Vagina (tissue), 2 donors: Measurements from ENCODE around the gene OR5B2. TPM values are rescaled to one million over a fixed set of nuclear protein-coding genes. Genes with fewer than 3 reads are reported as not detected.

Source experiments
- DNase-seq, 2 donors: peaks; one replicate each; pipeline ENCODE4 v3.0.0-alpha.2; 2017; ENCODE audit errors: extremely low spot score in 2 of 2
- H3K27ac ChIP-seq: fragments of 200-600 bp; sonication (generic); one replicate; pipeline ENCODE4 v1.5.1; 2019
- H3K27me3 ChIP-seq: fragments of 200-600 bp; sonication (generic); one replicate; pipeline ENCODE4 v1.5.1; 2019
- H3K36me3 ChIP-seq, 2 donors: fragments of 200-600 bp; sonication (generic); one replicate each; pipeline ENCODE4 v1.5.1; 2017 to 2019
- H3K4me1 ChIP-seq: fragments of 200-600 bp; sonication (generic); one replicate; pipeline ENCODE4 v1.5.1; 2019
- H3K4me3 ChIP-seq, 2 donors: fragments of 200-600 bp; sonication (generic); 1 replicate in 1 of 2; 2 replicates in 1 of 2; pipeline ENCODE4 v1.5.1; 2016 to 2019
- H3K9me3 ChIP-seq: fragments of 200-600 bp; sonication (generic); one replicate; pipeline ENCODE4 v1.5.1; 2019
- POLR2A ChIP-seq, 2 donors: fragments of 450-650 bp; IDR thresholded peaks; one replicate each; pipeline ENCODE4 v1.6.1; 2017; ENCODE audit warnings: antibody characterized with exemption in 2 of 2, mild to moderate bottlenecking in 2 of 2, moderate library complexity in 2 of 2
- POLR2AphosphoS5 ChIP-seq, 2 donors: sonication (generic); formaldehyde crosslinking; IDR thresholded peaks; one replicate each; pipeline ENCODE4 v1.9.0; 2017; ENCODE audit warnings: antibody characterized with exemption in 2 of 2, mild to moderate bottlenecking in 2 of 2, low read depth in 1 of 2; ENCODE audit not compliant: insufficient read depth in 1 of 2
- intact Hi-C: fragments of 100-400 bp; cut with DNase I; formaldehyde crosslinking; loops from one replicate; pipeline ENCODE4 v1.15.1; 2023
- total RNA-seq: library from RNA; depleted of rRNA; stranded (reverse); fragments of >200 nt; gene quantifications from one replicate; pipeline ENCODE4 v1.2.3, GENCODE V29; 2016
- TF ChIP-seq, protein P1 (sequence below), 3 experiments: fragments of 450-650 bp in 2 of 3; fragments of 200-600 bp in 1 of 3; sonication (generic) in 1 of 3; IDR thresholded peaks; one replicate each; pipeline ENCODE4 v1.5.1; 2017 to 2019; ENCODE audit warnings: antibody characterized with exemption in 3 of 3, mild to moderate bottlenecking in 2 of 3, moderate library complexity in 2 of 3

Gene OR5B2
- total RNA-seq: not detected

DNA sequence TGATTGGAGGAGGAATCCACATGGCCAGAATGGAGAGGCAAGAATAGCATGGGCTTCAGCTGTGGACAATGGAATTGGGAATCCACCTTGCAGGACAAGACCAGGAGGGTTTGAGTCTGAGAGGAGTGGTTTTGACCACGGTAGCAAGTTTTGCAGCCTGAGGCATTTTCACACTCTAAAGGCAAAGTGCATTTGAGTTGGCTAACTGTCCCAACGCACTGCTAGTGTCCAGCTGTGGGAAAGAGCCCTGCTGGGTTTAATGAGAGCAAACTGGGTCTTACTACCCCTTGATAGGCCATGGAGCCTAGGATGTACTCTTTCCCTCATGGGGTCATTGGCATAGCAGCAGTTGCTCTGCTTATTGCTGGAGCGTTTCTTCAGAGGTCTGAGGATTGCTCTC lies at the start of gene OR5B2:
OR5B2 (minus strand) TSS at position 101 of the 400 bp plus-strand sequence. CDS start 4,860 bp downstream, outside the sequence.
- no peaks in the 10 kb centered on the region for H3K27me3 ChIP-seq
- H3K36me3 ChIP-seq: no peaks in the 10 kb centered on the region
- no peaks in the 10 kb centered on the region for H3K4me1 ChIP-seq
- no peaks in the 10 kb centered on the region for H3K9me3 ChIP-seq
- H3K4me3 ChIP-seq: no peak within 1 kb of the TSS
- H3K27ac ChIP-seq: no peak within 1 kb of the TSS
- no peak for TF ChIP-seq POLR2A (IDR thresholded peaks at IDR 0.05)
- TF ChIP-seq, protein P1, sequence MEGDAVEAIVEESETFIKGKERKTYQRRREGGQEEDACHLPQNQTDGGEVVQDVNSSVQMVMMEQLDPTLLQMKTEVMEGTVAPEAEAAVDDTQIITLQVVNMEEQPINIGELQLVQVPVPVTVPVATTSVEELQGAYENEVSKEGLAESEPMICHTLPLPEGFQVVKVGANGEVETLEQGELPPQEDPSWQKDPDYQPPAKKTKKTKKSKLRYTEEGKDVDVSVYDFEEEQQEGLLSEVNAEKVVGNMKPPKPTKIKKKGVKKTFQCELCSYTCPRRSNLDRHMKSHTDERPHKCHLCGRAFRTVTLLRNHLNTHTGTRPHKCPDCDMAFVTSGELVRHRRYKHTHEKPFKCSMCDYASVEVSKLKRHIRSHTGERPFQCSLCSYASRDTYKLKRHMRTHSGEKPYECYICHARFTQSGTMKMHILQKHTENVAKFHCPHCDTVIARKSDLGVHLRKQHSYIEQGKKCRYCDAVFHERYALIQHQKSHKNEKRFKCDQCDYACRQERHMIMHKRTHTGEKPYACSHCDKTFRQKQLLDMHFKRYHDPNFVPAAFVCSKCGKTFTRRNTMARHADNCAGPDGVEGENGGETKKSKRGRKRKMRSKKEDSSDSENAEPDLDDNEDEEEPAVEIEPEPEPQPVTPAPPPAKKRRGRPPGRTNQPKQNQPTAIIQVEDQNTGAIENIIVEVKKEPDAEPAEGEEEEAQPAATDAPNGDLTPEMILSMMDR (IDR thresholded peaks at IDR 0.05): no peak
- DNase-seq: no peak
- intact Hi-C loops: no loop called here

DNA sequence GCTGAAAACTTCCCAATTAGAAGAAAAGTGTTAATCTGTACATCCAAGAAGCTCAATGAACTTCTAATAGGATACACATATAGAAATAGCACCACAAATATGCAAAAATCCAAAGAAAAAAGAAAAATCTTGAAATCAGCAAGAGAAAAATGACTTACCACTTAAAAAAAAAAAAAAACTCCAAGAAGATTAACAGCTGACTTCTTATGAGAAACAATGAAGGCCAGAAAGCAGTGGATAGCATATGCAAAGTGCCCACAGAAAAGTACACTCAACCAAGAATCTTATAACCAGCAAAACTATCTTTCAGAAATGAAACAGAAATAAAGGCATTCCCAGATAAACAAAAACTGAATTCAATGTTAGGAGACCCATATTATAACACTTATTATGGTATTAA lies 44.0 kb upstream of the OR5B2 start:
- Histone ChIP-seq H3K9me3 (no peaks in the 10 kb centered on the region), H3K27me3 (no peaks in the 10 kb centered on the region), H3K4me3 (no peak overlapping the region), H3K27ac (no peak overlapping the region), H3K36me3 (no peaks in the 10 kb centered on the region), H3K4me1 (no peaks in the 10 kb centered on the region)
- no peak for DNase-seq
- TF ChIP-seq POLR2AphosphoS5 (IDR thresholded peaks at IDR 0.05; ENCODE audit: insufficient read depth in 1 of 2, low read depth in 1 of 2) (no peak), POLR2A (IDR thresholded peaks at IDR 0.05) (no peak)
- TF ChIP-seq, protein P1 (IDR thresholded peaks at IDR 0.05): no peak
- intact Hi-C loops: no loop called here

GRCh38 chr11:58466293-58466692 lies 38.4 kb upstream of the OR5B2 start:
- DNase-seq: no peak
- TF ChIP-seq POLR2AphosphoS5 (IDR thresholded peaks at IDR 0.05; ENCODE audit: insufficient read depth in 1 of 2, low read depth in 1 of 2) (no peak), POLR2A (IDR thresholded peaks at IDR 0.05) (no peak)
- TF ChIP-seq, protein P1 (IDR thresholded peaks at IDR 0.05): no peak
- intact Hi-C loops: no loop called here
- H3K4me1 ChIP-seq: no peaks in the 10 kb centered on the region
- no peaks in the 10 kb centered on the region for H3K9me3 ChIP-seq
- H3K27ac ChIP-seq: no peak overlapping the region
- no peak overlapping the region for H3K4me3 ChIP-seq
- H3K36me3 ChIP-seq: no peaks in the 10 kb centered on the region
- no peaks in the 10 kb centered on the region for H3K27me3 ChIP-seq

- intact Hi-C loops: no loop called here
These were observed 37.8 kb upstream of the OR5B2 start for GRCh38 chr11:58465690-58466089.

DNA sequence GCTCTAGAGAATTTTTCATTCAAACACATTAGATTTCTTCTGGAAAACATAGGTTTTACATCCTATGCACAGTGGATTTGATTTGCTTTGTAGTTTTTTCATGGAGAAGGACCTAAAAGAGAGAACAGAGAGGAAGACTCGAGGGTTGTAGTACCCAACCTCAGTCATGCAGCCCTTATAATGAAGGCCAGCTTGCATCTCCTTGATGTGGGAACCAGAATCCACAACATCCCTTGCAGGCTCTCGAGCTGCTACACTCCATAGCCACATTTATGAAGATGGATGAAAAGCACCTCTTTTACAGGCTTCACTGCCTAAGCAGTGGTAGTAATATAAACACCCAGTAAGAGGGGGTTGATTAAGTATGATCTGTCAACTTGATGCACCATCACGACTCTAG lies 23.7 kb upstream of the OR5B2 start:
- TF ChIP-seq POLR2A (IDR thresholded peaks at IDR 0.05) (no peak), POLR2AphosphoS5 (IDR thresholded peaks at IDR 0.05; ENCODE audit: insufficient read depth in 1 of 2, low read depth in 1 of 2) (no peak)
- TF ChIP-seq, protein P1 (IDR thresholded peaks at IDR 0.05): no peak
- DNase-seq: no peak
- Histone ChIP-seq H3K4me3 (no peak overlapping the region), H3K27ac (no peak overlapping the region), H3K9me3 (no peaks in the 10 kb centered on the region), H3K4me1 (no peaks in the 10 kb centered on the region), H3K36me3 (no peaks in the 10 kb centered on the region), H3K27me3 (no peaks in the 10 kb centered on the region)
- intact Hi-C loops: no loop called here

More at GRCh38 chr11:58465690-58466089, 37.8 kb upstream of the OR5B2 start:
- Histone ChIP-seq H3K27ac (no peak overlapping the region), H3K9me3 (no peaks in the 10 kb centered on the region), H3K4me1 (no peaks in the 10 kb centered on the region), H3K4me3 (no peak overlapping the region), H3K36me3 (no peaks in the 10 kb centered on the region), H3K27me3 (no peaks in the 10 kb centered on the region)
- TF ChIP-seq, protein P1 (IDR thresholded peaks at IDR 0.05): no peak
- DNase-seq: no peak
